AG08396 (cell line): ENCODE results near the gene SCAMP2.

Experiments
- DNase-seq: peaks from one replicate; pipeline ENCODE4 v3.0.0; 2012; ENCODE audit warnings: low spot score, mixed read lengths

Gene SCAMP2

GRCh38 chr15:74858369-74858740 is 14.8 kb downstream of the SCAMP2 start:
- DNase-seq: no peak

GRCh38 chr15:74857671-74858368 is 15.3 kb downstream of the SCAMP2 start:
- DNase-seq: no peak

GRCh38 chr15:74857082-74857655 is 16.0 kb downstream of the SCAMP2 start:
- DNase-seq: no peak

- DNase-seq: no peak
Measured at GRCh38 chr15:74856537-74856936, 16.6 kb downstream of the SCAMP2 start.

- DNase-seq: no peak
Measured at GRCh38 chr15:74855857-74856256, 17.3 kb downstream of the SCAMP2 start.

- DNase-seq: no peak
Measured at GRCh38 chr15:74854453-74855022, 18.6 kb downstream of the SCAMP2 start.

GRCh38 chr15:74851960-74852359 is 21.2 kb downstream of the SCAMP2 start:
- DNase-seq: no peak

- no peak for DNase-seq
Measured at GRCh38 chr15:74850393-74850792, 22.8 kb downstream of the SCAMP2 start.

GRCh38 chr15:74847432-74847831 is 25.7 kb downstream of the SCAMP2 start:
- no peak for DNase-seq

- DNase-seq: no peak
Measured at GRCh38 chr15:74845581-74845980, 27.6 kb downstream of the SCAMP2 start.

- DNase-seq: no peak
Measured at GRCh38 chr15:74845208-74845568, 28.0 kb downstream of the SCAMP2 start.

GRCh38 chr15:74844319-74845207 is 28.6 kb downstream of the SCAMP2 start:
- DNase-seq: no peak

- DNase-seq: no peak
Measured at GRCh38 chr15:74843891-74844299, 29.3 kb downstream of the SCAMP2 start.

GRCh38 chr15:74843445-74843828 is 29.7 kb downstream of the SCAMP2 start:
- no peak for DNase-seq

- peak; percentile 99 for DNase-seq
Measured at GRCh38 chr15:74842581-74843444, 30.4 kb downstream of the SCAMP2 start, which contains the start of gene ULK3. Gene ULK3 (minus strand): TSS chr15:74843156. CDS start chr15:74843105, 51 bp downstream.

- no peak for DNase-seq
Measured at GRCh38 chr15:74841891-74842373, 31.2 kb downstream of the SCAMP2 start.

- no peak for DNase-seq
Measured at GRCh38 chr15:74840851-74841775, 32.1 kb downstream of the SCAMP2 start.

GRCh38 chr15:74839526-74840395 is 33.4 kb downstream of the SCAMP2 start:
- no peak for DNase-seq
